ENCODE measurements around the gene VPS50. TPM values are rescaled to one million over a fixed set of nuclear protein-coding genes. Genes with fewer than 3 reads are reported as not detected.
A peak's percentile ranks its signal among the peaks of the same experiment; 100 is the strongest.

VPS50 gene
- total and polyA plus RNA-seq, 10 of the 15 experiments (the other 5 are each of a cell fraction or from before 2014, with no cell fraction given): 4.0 to 22.0 (median 16.2) TPM

GRCh38 chr7:93245525-93246432 lies 13.6 kb downstream of the VPS50 start:
- Histone ChIP-seq H3K4me3 (no peak overlapping the region), H3K27me3 (replicated peaks in 1 of 2; ENCODE audit: control insufficient read depth in 2 of 2, insufficient read depth in 2 of 2, low read length in 1 of 2) (no peaks in the 10 kb centered on the region), H3K79me2 (ENCODE audit: control insufficient read depth, insufficient read depth, low read length) (peaks cover 2% of the 10 kb centered on the region), H3K36me3 (ENCODE audit: control insufficient read depth in 2 of 2, insufficient read depth in 2 of 2, low read length in 1 of 2) (no peaks in the 10 kb centered on the region), H2AFZ (ENCODE audit: control insufficient read depth, low read depth, low read length) (peak overlapping the region; percentile 60; the same call in 1 of the 2 replicates), H3K27ac (ENCODE audit: control insufficient read depth, insufficient read depth) (no peak overlapping the region), H3K9me3 (replicated peaks; ENCODE audit: control insufficient read depth, insufficient read depth, low read length) (no peaks in the 10 kb centered on the region), H3K4me2 (ENCODE audit: control insufficient read depth, insufficient read depth) (no peak overlapping the region), H4K20me1 (ENCODE audit: control insufficient read depth, insufficient read depth) (no peaks in the 10 kb centered on the region), H3K4me1 (ENCODE audit: control insufficient read depth, insufficient read depth, low read length) (no peaks in the 10 kb centered on the region), H3K9ac (ENCODE audit: control insufficient read depth, insufficient read depth, low read length) (no peak overlapping the region)
- WGBS (ENCODE audit: insufficient coverage, insufficient replicate concordance, low lambda C conversion rate, missing lambda C conversion rate): 40% methylated on average over 9 of the region's 9 CpGs
- CTCF ChIA-PET: interaction anchor here (0.6 to 4.9 kb wide), 32 partner anchors 9 to 1149 kb away, joined by 3 to 103 read pairs (median 4); partner anchors contain the start of genes COL1A2 and VPS50
- FAIRE-seq (no peak), DNase-seq (ENCODE audit: low read depth, low spot score) (no peak), ATAC-seq (peak; percentile 34; the same call in 2 of the 3 replicates)
- SMC1A ChIA-PET (ENCODE audit: uncharacterized antibody, unreplicated experiment): interaction anchor here (0.6 to 2.0 kb wide), 17 partner anchors 10 to 1772 kb away, joined by 3 to 19 read pairs (median 4); partner anchors contain the start of gene VPS50
- POLR2A ChIA-PET: interaction anchor here (0.7 kb wide), 1 partner anchor 13 kb away, joined by 3 read pairs; no protein-coding TSS in a partner anchor
- intact Hi-C loops (cut with micrococcal nuclease; ENCODE audit: unreplicated experiment) (loop anchor here (1.0 kb wide), 2 partner anchors 129 to 306 kb away; no protein-coding TSS in a partner anchor), in situ Hi-C loops (cut with MboI) (no loop called here)
- TF ChIP-seq NFIC (IDR thresholded peaks at IDR 0.05; ENCODE audit: low read depth, low read length): 0 out of 2 replicates have a peak, but pooled peaks have one; percentile 16
- TF ChIP-seq SMC3 (IDR thresholded peaks at IDR 0.05; ENCODE audit: borderline replicate concordance, low read length): peak; percentile 43; the same call in 1 of the 2 replicates
- TF ChIP-seq CTCF (IDR thresholded peaks at IDR 0.05 in 2 of 3, conservative IDR thresholded peaks at IDR 0.05 in 1 of 3; ENCODE audit: control insufficient read depth in 2 of 3, extremely low read depth in 1 of 3, insufficient read depth in 1 of 3, low read depth in 3 of 3, low read length in 3 of 3): peak; percentile 27 to 52 (median 46); a peak in 4 of 6 replicates
- TF ChIP-seq MTA3 (IDR thresholded peaks at IDR 0.05; ENCODE audit: borderline replicate concordance, low read length): no peak
- TF ChIP-seq RAD21 (IDR thresholded peaks at IDR 0.05; ENCODE audit: insufficient read depth, low read depth, low read length): peak; percentile 72
- BruUV-seq (replicated peaks): no TSS peak
- RAD21 ChIA-PET (ENCODE audit: unreplicated experiment): interaction anchor here (0.8 to 2.3 kb wide), 13 partner anchors 11 to 1192 kb away, joined by 3 to 12 read pairs (median 3); partner anchors contain the start of gene VPS50
